ENCODE data around the gene HARS1.

- TF ChIP-seq POLR2A (IDR thresholded peaks at IDR 0.05; ENCODE audit: low read length): no peak
- no peak for TF ChIP-seq GATA1 (IDR thresholded peaks at IDR 0.05; ENCODE audit: low read depth, low read length)
Observed at GRCh38 chr5:140658870-140659269, 32.3 kb downstream of the HARS1 start.
